Limb (tissue), 2 donors: Measurements from ENCODE around the gene MGST3.
"Not testable (repeated sequence)": the region's sequence is repeated elsewhere in the genome, so short reads cannot be mapped to it uniquely, and the experiment has no call there.

ENCODE experiments used
- DNase-seq, 2 donors: peaks; one replicate each; pipeline ENCODE4 v3.0.0-alpha.2; 2016; ENCODE audit errors: extremely low spot score in 2 of 2

MGST3 gene

DNA sequence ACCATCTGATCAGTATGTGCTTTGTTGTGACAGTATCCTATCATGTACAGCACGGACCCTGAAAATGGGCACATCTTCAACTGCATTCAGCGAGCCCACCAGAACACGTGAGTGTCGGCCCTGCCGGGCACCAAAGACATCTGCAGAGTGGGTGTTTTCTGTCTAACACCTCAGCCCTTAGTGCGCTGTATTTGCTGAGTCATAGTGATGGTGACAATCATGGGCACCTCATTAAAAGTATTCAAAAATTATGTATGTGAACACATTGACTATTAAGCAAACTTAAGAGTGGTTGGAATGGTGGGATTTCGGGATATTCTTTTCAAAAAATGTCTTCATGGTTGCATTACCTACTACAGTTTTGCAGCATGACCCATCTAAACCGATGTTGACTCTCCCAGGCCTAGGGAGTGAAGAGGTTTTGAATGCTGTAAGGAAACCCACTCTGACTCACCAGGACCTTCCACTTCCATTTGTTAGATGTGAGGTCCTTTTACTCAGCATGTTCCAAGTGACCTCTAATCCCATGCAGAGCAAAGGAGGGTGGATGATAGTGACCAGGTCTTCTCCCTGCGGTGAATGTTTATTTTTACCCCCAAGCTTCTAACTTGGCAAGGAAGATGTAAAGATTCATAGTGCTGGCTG, 20.1 kb downstream of the MGST3 start:
- no peak for DNase-seq

DNA sequence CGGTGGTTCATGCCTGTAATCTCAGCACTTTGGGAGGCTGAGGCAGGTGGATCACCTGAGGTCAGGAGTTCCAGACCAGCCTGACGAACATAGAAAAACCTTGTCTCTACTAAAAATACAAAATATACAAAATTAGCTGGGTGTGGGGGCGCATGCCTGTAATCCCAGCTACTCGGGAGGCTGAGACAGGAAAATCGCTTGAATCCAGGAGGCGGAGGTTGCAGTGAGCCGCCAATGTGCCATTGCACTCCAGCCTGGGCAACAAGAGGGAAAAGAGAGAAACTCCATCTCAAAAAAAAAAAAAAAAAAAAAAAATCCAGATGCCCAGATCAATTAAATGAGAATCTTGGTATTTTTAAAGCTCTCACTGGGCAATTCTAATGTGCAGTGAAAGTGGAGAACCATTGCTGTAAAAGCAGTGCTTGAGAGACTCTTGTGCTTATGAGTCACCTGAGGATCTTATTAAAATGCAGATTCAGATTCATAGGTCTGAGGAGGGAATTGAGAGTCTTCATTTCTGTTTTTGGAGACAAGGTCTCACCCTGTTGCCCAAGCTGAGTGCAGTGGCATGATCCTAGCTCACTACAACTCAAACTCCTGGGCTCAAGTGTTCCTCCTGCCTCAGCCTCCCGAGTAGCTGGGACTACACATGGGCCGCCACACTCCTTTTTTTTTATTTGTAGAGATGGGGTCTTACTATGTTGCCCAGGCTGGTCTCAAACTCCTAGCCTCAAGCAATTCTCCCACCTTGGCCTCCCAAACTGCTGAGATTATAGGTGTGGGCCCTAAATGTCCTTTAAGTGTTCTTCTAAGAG, 27.9 kb downstream of the MGST3 start:
- DNase-seq = not testable (repeated sequence)

DNA sequence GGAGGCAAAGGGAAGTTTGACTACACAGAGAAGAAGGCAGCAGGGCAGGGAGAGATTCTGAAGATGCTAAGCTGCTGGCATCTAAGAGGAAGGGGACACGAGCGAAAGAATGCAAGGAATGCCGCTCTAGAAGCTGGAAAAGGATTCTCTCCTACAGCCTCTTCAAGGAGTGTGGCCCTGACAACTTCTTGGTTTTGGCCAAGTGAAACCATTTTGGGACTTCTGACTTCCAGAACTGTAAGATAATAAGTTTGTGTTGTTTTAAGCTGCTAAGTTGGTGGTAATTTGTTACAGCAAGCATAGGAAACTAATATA, 28.5 kb downstream of the MGST3 start:
- DNase-seq = no peak

DNA sequence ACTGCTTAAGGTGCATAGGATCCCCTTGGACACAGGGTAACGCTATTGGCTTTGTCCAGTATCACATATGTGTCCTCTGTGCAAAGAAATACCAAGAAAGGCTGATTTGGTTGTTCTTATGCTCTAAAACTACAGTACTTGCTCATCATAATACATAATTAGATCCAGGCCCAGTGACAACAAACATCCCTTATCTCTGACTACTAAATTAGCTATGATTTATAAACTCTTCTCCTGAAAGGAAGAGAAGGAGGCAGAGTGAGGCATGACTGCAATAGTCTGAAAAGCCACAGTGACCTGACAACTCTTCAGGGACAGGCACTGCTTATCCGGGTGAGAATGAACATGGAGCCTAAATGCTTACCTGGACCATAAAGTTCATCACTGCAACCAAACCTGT, 30.7 kb downstream of the MGST3 start:
- DNase-seq = no peak

DNA sequence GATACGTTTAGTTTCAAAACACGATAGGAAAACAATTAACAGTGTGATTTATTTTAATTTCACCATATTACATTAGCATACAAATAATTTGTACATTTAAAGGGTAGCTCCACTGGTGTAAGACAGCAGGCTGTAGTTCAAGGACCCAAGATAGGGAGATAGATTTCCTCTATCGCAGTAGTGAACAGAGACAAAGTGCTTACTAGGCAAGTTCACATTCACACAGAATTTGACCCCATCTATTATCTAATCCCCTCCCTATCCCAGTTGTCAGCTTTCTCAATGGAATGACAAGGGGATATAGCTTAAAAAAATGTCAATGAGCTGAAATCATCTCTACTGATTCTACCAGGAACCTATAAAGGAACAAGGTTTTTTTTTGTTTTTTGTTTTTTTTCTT, 31.2 kb downstream of the MGST3 start:
- DNase-seq = no peak

DNA sequence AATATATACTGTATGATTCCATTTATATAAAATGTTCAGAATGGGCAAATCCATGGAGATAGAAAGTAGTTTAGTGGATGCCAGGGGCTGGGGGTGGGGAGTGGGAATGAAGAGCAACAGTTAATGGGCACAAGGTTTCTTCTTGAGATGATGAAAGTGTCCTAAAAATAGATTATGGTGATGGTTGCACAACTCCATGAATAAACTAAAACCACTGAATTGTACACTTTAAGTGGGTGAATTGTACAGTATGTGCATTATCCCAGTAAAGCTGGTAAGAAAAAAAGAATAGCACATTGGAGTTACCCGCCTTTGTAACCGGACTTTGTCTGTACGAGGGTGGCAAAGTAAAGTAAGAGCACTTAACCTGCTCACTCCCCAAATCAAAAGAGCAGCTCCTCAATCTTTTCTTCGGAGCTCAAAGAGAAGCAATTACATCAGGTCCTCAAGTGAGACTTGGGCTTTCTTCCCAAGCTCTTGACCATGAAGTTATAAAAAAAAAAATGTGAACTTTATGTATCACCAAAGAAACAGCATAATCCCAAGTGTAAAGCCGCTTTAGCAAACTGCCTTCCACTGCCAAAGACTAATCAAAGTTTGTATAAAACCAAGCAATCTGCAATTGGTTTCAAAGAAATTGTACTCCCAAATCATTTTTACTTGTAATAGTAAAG, 35.3 kb downstream of the MGST3 start:
- DNase-seq = no peak

DNA sequence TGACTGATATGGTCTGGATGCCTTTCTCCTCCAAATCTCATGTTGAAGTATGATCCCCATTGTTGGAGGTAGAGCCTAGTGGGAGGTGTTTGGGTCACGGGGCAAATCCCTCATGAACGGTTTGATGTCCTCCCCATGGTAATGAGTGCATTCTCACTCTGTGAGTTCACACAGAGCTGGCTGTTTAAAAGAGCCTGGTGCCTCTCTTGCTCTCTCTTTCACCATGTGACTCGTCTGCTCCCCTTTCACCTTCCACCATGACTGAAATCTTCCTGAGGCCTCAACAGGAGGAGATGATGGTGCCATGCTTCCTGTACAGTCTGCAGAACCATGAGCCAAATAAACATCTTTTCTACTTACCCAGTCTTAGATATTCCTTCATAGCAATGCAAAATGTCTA, 37.1 kb downstream of the MGST3 start:
- DNase-seq = no peak

DNA sequence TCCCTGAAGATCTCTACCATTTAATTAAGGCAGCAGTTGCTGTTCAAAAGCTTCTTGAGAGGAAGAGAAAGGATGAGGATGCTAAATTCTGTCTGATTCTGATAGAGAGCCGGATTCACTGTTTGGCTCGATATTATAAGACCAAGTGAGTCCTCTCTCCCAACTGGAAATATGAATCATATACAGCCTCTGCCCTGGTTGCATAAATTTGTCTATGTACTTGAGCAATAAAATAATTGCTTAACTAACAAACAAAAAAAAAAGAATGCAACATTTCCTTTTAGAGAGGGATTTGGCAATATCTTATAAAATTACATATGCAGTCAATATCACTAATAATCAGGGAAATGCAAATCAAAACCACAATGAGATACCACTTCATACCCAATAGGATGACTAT, 40.5 kb downstream of the MGST3 start:
- no peak for DNase-seq

DNA sequence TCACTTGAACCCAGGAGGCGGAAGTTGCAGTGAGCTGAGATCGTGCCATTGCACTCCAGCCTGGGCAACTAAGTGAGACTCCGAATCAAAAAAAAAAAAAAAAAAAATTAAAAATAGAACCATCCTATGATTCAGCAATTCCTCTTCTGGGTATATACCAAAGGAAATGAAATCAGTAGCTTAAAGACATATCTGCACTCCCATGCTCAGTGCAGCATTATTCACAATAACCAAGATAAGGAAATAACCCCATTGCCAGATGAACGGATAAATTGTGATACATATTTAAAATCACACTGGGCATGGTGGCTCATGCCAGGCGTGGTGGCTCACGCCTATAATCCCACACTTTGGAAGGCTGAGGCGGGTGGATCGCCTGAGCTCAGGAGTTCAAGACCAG, 43.6 kb downstream of the MGST3 start:
- DNase-seq = no peak

DNA sequence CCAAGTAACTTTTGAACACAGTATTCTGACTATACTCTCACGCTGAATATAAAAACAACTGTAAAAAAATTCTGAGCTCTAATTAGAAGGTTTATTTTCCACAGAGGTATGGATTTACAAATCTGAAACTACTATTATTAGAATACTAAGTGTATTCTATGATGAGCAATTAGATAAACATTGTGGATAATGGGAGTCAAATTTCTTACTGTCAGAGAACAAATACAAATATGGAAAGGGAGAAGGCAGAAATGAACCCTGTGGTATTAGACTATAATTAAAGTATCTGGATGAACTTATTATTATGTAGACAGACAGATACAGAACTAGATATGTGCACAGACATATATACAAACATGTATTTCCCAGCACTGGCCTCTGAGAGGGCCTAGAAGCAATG, 44.8 kb downstream of the MGST3 start:
- no peak for DNase-seq

DNA sequence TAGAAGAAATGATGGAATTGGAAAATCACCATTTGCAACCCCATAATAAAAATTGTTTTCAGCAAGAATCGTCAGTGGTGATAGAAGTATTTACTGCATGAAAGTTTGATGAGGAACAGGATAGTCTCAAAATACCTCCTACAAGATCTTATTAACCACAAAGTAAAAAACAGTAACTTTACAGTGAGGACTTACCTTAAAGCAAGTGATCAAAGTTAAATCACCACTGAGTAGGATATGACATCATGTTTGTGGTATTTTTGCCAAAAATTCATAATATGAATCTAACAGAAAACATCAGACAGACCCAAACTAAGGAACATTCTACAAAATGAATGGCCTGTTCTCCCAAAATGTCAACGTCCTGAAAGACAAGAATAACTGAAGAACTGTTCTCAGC, 47.5 kb downstream of the MGST3 start:
- no peak for DNase-seq

DNA sequence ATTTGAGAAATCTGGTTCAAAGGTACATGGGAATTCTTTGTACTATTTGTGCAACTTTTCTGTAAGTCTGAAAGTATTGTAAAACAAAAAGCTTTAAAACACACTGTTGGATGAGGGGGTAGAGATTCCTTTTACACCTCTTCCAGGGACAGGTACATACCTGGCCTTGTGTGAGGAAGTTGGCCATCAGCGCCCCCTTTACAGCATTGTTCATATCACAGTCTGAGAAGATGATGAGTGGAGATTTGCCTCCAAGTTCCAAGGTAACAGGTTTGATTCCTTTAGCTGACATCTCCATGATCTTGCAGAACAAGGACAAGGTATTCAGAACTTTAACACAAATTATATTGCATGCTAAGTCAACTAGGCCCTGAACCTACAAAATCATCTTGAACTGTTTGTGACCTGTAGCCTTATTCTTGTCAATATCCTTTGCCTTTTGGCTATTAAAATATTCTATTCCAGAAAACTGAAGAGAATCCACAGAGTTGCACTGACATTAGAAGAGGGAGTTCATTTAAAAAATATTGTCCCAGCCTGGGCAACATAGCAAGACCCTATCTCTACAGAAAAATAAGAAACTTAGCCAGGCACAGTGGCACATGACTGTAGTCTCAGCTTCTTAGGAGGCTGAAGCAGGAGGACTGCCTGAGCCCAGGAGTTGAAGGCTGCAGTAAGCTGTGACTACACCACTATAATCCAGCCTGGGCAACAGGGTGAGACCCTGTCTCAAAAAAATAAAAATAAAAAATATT, 48.4 kb downstream of the MGST3 start:
- no peak for DNase-seq

DNA sequence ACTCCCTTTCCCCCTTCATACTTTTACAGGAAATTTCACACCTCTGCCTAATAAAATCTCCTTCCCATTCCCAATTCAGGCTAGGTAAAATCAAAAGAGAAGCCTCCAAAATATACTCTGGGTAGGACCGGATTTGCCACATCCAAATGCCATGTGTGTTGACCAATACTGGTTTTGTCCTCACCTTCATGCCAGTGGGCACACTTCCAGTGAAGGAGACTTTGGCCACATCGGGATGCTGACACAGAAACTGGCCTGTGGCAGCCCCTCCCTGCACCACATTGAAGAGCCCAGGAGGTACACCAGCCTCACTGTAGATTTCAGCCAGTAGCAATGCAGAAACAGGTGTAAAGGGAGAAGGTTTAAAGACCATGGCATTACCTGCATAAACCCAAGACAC, 49.3 kb downstream of the MGST3 start:
- DNase-seq = no peak

DNA sequence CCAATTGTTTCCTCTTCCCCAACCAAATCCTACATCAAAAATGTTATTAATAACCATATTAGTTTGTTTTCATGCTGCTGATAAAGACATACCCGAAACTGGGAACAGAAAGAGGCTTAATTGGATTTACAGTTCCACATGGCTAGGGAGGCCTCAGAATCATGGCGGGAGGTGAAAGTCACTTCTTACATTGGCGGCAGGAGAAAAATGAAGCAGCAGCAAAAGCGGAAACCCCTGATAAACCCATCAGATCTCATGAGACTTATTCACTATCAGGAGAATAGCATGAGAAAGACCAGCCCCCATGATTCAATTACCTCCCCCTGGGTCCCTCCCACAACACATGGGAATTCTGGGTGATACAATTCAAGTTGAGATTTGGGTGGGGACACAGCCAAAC, 49.7 kb downstream of the MGST3 start:
- DNase-seq = not testable (repeated sequence)

DNA sequence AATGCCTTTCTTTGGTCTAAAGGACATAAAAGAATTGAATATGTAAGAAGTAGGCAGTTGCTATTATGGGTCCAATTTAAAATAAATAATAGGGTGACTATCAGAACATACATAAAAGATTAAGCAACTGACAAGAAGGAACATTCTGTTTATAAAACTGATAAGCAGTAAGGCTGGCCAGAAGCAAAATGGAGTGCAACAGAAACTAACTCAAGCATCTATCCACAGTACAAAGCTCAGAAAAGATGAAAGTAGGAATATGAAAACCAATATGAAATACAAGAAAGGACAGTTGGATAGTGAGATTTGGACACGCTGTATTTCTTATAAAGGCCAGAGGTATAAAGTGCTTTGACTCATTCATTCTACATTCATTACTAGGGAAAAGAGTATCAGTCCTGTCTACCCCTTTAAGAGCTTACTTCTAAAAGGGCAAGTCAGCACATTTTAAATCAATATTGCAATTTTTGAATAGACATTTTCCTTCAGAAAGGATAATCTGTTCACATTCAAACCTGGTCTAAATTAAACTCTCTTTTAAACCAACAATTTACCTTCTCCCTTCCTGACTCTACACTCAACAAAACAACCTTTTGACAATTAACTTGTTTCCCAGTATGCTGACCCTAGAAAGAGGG, 52.9 kb downstream of the MGST3 start:
- no peak for DNase-seq

DNA sequence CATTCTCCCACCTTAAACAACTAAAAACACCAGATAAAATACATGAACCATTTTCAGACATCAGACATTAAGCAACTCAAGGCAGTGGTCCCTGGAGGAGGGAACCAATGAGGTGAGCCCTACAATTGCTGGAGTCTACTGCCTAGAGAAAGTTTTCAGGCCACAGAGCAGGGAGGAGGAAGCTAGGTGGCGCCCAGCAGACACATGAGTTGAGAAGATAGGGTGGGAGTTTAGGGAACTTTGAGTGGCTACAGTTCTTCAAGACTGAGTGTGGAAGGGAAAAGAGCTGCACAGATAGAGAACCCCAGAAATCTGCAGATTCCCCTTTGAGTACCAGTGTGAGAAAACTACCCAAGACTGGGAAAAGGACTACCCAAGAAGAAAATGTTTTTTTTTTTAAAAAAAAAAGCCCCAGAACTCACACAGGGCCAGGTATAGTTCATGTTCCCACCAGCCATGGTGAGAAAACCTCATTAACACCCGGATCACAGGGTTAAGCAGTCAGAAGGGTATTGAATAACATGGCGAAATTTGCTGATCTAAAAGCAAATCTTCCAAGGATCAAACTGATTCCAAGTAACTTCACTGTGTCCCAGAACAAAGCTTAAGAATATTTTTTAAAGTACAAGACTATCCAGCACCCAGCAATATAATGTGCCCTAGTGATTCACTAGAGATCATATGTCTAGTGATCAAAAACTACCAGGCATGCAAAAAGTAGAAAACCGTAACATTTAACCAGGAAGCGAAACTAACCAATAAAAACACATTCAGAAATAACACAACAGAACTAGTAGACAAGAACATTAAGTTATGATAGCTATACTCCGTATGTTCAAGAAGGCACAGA, 55.3 kb downstream of the MGST3 start:
- DNase-seq = no peak

DNA sequence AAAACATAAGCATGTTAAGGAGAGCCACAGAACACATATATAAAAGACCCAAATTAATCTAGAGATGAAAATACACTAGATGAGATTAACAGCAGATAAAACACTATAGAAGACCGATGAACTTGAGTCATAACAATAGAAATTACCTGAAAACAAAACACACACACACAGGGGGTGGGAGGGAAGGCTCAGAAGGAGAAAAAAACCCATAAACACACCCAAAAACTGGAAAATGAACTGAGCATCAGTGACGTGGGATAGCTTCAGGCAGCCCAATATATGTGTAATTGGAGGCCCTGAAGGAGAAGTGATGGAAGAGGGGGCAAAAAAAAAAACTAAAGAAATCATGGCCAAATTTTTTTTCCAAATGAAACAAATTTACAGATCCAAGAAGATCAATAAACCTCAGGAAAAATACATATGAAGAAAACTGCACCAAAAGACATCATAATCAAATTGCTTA, 56.0 kb downstream of the MGST3 start:
- no peak for DNase-seq

DNA sequence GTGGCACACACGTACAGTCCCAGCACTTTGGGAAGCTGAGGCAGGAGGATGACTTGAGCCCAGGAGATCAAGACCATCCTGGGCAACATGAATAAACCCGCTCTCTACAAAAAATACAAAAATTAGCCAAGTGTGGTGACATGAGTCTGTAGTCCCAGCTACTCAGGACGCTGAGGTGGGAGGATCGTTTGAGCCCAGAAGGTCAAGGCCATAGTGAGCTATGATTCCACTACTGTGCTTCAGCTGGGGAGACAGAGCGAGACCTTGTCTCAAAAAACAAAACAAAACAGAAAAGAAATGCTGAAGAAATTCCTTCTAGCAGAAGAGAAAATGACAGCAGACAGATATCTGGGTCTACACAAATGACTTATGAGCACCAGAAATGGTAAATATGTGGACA, 57.0 kb downstream of the MGST3 start:
- no peak for DNase-seq

DNA sequence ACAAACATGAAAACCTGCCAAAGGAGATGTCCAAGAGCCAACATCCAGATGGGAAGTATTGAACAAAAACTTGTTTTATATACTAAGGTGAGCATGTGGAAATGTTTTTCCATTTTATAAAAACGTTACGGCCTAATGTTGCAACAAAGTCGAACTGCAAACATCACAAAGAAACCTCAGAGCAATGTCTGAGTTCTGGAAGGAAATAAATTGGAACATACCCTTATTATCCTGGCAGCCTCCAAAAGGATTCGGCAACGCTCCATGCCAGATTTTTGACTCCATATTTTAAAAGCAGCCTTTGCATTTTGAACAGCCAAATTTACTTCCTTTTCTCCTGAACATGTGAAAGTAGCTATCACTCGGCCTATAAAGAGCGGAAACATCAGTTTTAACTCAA, 64.0 kb downstream of the MGST3 start:
- DNase-seq = peak in 1 of 2 donors; percentile 15

DNA sequence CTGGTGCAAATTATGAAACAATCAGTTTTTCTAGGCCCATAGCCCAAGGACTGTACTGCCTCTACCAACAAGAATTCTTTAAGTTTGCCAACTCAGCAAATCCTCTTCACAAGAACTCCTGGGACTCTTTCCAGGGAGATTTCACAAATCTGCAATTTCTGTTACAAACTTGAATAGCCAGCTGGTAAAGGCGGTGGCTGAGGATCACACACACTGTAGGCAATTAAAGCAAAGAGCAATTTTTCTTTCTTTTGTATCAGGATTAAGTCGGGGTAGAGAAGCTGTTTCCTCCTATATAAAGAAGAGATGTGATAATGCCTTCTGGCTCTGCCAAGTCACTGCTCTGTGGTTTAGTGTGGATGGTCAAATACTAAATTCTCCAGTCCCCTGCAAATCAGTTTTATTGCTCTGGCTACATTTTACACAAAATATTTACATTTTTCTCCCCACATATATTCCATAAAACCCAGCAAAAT, 65.6 kb downstream of the MGST3 start:
- peak in 1 of 2 donors; percentile 8 for DNase-seq
